GM10266 (cell line): ENCODE measurements around the gene DDIAS.

Experiments
- DNase-seq: peaks from one replicate; pipeline ENCODE4 v3.0.0; 2012; ENCODE audit errors: extremely low spot score
- TF ChIP-seq, protein P1 (sequence below): IDR thresholded peaks from 2 replicates; pipeline ENCODE4 v1.5.1; 2012; ENCODE audit warnings: mild to moderate bottlenecking, low read depth; ENCODE audit not compliant: control insufficient read depth, insufficient read depth; ENCODE audit errors: missing control alignments

Gene DDIAS

DNA sequence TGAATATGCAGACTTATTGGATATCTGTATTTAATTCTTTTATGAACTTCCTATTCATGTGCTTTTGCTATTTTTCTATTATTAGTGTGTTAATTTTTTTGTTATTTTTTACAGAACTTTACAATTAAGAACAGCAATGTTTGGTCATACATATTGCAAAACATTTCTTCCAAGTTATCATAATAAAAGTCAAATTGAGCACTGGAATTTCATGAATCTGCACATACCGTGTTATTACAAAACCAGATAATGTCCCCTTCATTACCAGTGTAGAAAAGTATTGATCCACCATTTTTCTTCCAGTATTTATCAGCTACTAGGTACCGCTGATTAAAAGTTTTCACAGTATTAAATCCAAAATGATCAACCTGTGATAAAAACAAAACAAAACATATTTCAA, 41.8 kb upstream of the DDIAS start:
- DNase-seq, result no peak
- TF ChIP-seq, protein P1, sequence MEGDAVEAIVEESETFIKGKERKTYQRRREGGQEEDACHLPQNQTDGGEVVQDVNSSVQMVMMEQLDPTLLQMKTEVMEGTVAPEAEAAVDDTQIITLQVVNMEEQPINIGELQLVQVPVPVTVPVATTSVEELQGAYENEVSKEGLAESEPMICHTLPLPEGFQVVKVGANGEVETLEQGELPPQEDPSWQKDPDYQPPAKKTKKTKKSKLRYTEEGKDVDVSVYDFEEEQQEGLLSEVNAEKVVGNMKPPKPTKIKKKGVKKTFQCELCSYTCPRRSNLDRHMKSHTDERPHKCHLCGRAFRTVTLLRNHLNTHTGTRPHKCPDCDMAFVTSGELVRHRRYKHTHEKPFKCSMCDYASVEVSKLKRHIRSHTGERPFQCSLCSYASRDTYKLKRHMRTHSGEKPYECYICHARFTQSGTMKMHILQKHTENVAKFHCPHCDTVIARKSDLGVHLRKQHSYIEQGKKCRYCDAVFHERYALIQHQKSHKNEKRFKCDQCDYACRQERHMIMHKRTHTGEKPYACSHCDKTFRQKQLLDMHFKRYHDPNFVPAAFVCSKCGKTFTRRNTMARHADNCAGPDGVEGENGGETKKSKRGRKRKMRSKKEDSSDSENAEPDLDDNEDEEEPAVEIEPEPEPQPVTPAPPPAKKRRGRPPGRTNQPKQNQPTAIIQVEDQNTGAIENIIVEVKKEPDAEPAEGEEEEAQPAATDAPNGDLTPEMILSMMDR, result no peak

- no peak for DNase-seq
- TF ChIP-seq, protein P1, result no peak
Measured at GRCh38 chr11:82862379-82862778, 39.2 kb upstream of the DDIAS start.

DNA sequence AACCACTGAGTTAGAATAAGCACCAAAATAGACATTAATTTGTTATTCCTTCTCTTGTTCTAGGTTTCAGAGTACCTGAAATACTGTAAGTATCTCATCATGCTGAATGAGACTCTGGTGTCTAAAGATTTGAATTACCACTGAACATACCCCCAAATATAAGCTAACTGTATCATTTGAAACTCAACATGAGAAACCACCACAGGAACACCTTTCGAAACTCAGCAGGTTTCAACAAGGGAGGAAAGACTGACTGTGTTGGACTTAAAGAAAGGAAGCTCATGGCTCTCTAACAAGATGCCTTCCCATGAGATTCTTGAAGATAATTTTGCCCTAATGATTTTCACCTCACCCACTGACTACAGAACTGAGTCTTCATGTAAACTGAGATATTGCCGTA, 38.3 kb upstream of the DDIAS start:
- no peak for DNase-seq
- TF ChIP-seq, protein P1, result no peak

DNA sequence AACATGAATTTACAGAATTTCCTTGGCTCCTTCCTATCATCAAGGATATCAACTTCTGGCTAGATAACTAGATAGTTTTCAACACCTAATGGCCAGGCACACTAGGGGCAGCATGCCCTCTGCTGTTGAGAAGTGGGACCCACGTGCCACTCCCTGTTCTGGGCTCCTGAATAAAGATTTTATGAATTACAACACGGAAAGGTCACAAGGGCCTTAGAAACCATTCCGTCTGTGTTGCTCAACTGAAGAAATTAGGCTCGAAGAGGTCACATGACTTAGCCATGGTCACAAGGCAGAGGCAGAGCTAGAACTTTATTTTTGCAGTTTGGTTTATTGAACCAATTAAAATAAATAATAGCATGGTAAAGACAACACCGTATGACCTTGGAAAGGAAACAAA, 37.3 kb upstream of the DDIAS start:
- DNase-seq, result peak; percentile 30
- TF ChIP-seq, protein P1, result peak; percentile 31

- no peak for DNase-seq
- TF ChIP-seq, protein P1, result no peak
Measured at GRCh38 chr11:82865841-82866240, 35.7 kb upstream of the DDIAS start.

GRCh38 chr11:82867495-82868082, 33.9 kb upstream of the DDIAS start:
- TF ChIP-seq, protein P1, result peak; percentile 63
- DNase-seq, result peak; percentile 58

DNA sequence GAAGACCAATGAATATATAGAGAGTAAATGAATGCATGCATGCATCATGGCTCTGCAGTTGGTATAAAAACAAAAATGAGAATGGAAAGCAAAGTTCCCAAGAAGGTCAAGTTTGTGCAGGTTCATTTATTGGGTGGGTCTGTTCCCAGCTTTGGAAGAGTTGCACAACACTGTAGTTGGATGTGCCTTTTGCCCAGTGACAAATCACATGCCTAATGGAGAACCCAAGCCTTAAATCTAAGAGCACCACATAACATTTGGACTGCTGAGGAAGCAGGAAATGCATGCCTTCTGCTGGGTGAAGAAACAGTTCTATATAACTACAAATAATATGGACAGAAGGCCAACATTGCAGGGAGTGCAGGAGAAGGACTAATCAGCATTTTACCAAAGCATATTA, 31.9 kb upstream of the DDIAS start:
- TF ChIP-seq, protein P1, result no peak
- no peak for DNase-seq
